ENCODE measurements around the gene FURIN.
"Not testable (repeated sequence)": the region's sequence is repeated elsewhere in the genome, so short reads cannot be mapped to it uniquely, and the experiment has no call there.

FURIN gene

GRCh38 chr15:90883976-90884718 lies 15.8 kb downstream of the FURIN start, which contains the start of gene FES:
Gene FES, plus strand, starts transcription at chr15:90884504. Its CDS starts 542 bp downstream, at chr15:90885046.
- no peak for DNase-seq

- no peak for DNase-seq
These were observed 16.5 kb downstream of the FURIN start for GRCh38 chr15:90884719-90885431.

GRCh38 chr15:90885432-90886290 lies 17.3 kb downstream of the FURIN start:
- peak; percentile 19 for DNase-seq

GRCh38 chr15:90886291-90886614 lies 17.9 kb downstream of the FURIN start:
- no peak for DNase-seq

- no peak for DNase-seq
These were observed 18.7 kb downstream of the FURIN start for GRCh38 chr15:90887037-90887481.

GRCh38 chr15:90889313-90889730 lies 20.9 kb downstream of the FURIN start:
- DNase-seq, result no peak

GRCh38 chr15:90889736-90890456 lies 21.5 kb downstream of the FURIN start:
- no peak for DNase-seq

GRCh38 chr15:90890839-90891238 lies 22.5 kb downstream of the FURIN start:
- no peak for DNase-seq

- no peak for DNase-seq
These were observed 23.1 kb downstream of the FURIN start for GRCh38 chr15:90891346-90891949.

GRCh38 chr15:90892023-90892422 lies 23.6 kb downstream of the FURIN start:
- no peak for DNase-seq

GRCh38 chr15:90892498-90893174 lies 24.2 kb downstream of the FURIN start:
- DNase-seq, result no peak

- DNase-seq, result no peak
These were observed 25.0 kb downstream of the FURIN start for GRCh38 chr15:90893175-90894090.

- no peak for DNase-seq
These were observed 27.3 kb downstream of the FURIN start for GRCh38 chr15:90895571-90896117.

- not testable (repeated sequence) for DNase-seq
These were observed 28.8 kb downstream of the FURIN start for GRCh38 chr15:90897131-90897655.

GRCh38 chr15:90901175-90902039 lies 33.0 kb downstream of the FURIN start:
- DNase-seq, result no peak

- peak; percentile 76 for DNase-seq
These were observed 33.9 kb downstream of the FURIN start for GRCh38 chr15:90902040-90902839.

GRCh38 chr15:90902840-90903732 lies 34.7 kb downstream of the FURIN start, which contains the start of gene MAN2A2:
Gene MAN2A2, plus strand, starts transcription at chr15:90903302. Its CDS starts 906 bp downstream, at chr15:90904208.
- DNase-seq, result no peak

Data from amniotic stem cell (primary cell).